Liver (tissue), 9 donors: Measurements from ENCODE around the gene SETBP1. TPM values are rescaled to one million over a fixed set of nuclear protein-coding genes. Genes with fewer than 3 reads are reported as not detected.

ENCODE experiments used
- DNase-seq: peaks from one replicate; pipeline ENCODE4 v3.0.0-alpha.2; 2017; ENCODE audit warnings: low spot score
- H3K27ac ChIP-seq, 2 donors: one replicate each; pipeline ENCODE4 v1.7.0; 2013; ENCODE audit warnings: inconsistent platforms in 2 of 2, low read length in 2 of 2, control low read depth in 1 of 2, low read depth in 1 of 2, mild to moderate bottlenecking in 1 of 2
- H3K27me3 ChIP-seq, 4 donors: one replicate each; pipeline versions ENCODE4 v1.6.1 to v1.7.0; 2013; ENCODE audit warnings: low read length in 3 of 4, inconsistent platforms in 1 of 4, mild to moderate bottlenecking in 1 of 4, moderate library complexity in 1 of 4; ENCODE audit not compliant: control insufficient read depth in 4 of 4, insufficient read depth in 4 of 4
- H3K36me3 ChIP-seq, 4 donors: one replicate each; pipeline versions ENCODE4 v1.6.1 to v1.7.0; 2013; ENCODE audit warnings: low read length in 3 of 4, mild to moderate bottlenecking in 3 of 4, low read depth in 1 of 4, moderate library complexity in 1 of 4; ENCODE audit not compliant: control insufficient read depth in 4 of 4, insufficient read depth in 3 of 4
- H3K4me1 ChIP-seq, 4 donors: one replicate each; pipeline versions ENCODE4 v1.6.1 to v1.7.0; 2013; ENCODE audit warnings: low read length in 3 of 4, mild to moderate bottlenecking in 3 of 4, moderate library complexity in 1 of 4; ENCODE audit not compliant: control insufficient read depth in 4 of 4, insufficient read depth in 4 of 4
- H3K4me3 ChIP-seq, 3 donors: one replicate each; pipeline versions ENCODE4 v1.6.1 to v1.7.0; 2013; ENCODE audit warnings: low read length in 3 of 3, control low read depth in 1 of 3, low read depth in 1 of 3, mild to moderate bottlenecking in 1 of 3
- H3K9ac ChIP-seq, 2 donors: one replicate each; pipeline ENCODE4 v1.7.0; 2013; ENCODE audit warnings: low read length in 2 of 2, mild to moderate bottlenecking in 2 of 2, moderate library complexity in 2 of 2, control low read depth in 1 of 2, low read depth in 1 of 2
- H3K9me3 ChIP-seq, 4 donors: one replicate each; pipeline versions ENCODE4 v1.6.1 to v1.7.0; 2013; ENCODE audit warnings: low read length in 3 of 4; ENCODE audit not compliant: control insufficient read depth in 4 of 4
- FOXA1 ChIP-seq: IDR thresholded peaks from 2 replicates; pipeline ENCODE4 v1.6.1; 2016; ENCODE audit warnings: antibody characterized with exemption
- HNF4A ChIP-seq, 2 donors: conservative IDR thresholded peaks; 2 replicates each; pipeline ENCODE4 v1.6.1; 2016; ENCODE audit warnings: antibody characterized with exemption in 2 of 2, mild to moderate bottlenecking in 2 of 2
- HNF4G ChIP-seq: IDR thresholded peaks from 2 replicates; pipeline ENCODE4 v1.6.1; 2016; ENCODE audit warnings: antibody characterized with exemption
- NR2F2 ChIP-seq: IDR thresholded peaks from 2 replicates; pipeline ENCODE4 v1.6.1; 2016; ENCODE audit warnings: antibody characterized with exemption
- RAD21 ChIP-seq, 2 donors: IDR thresholded peaks; 2 replicates each; pipeline ENCODE4 v1.6.1; 2016; ENCODE audit warnings: antibody characterized with exemption in 2 of 2, mild to moderate bottlenecking in 2 of 2
- REST ChIP-seq: IDR thresholded peaks from 2 replicates; pipeline ENCODE4 v1.6.1; 2016; ENCODE audit warnings: antibody characterized with exemption, mild to moderate bottlenecking
- RXRA ChIP-seq, 2 donors: IDR thresholded peaks; 2 replicates each; pipeline ENCODE4 v1.6.1; 2017 to 2018; ENCODE audit warnings: antibody characterized with exemption in 2 of 2, mild to moderate bottlenecking in 1 of 2
- SP1 ChIP-seq: IDR thresholded peaks from 2 replicates; pipeline ENCODE4 v1.6.1; 2018; ENCODE audit warnings: antibody characterized with exemption, mild to moderate bottlenecking
- TAF1 ChIP-seq: conservative IDR thresholded peaks from 2 replicates; pipeline ENCODE4 v1.6.1; 2016; ENCODE audit warnings: antibody characterized with exemption, mild to moderate bottlenecking
- ZBTB33 ChIP-seq: IDR thresholded peaks from 2 replicates; pipeline ENCODE4 v1.6.1; 2016; ENCODE audit warnings: antibody characterized with exemption
- WGBS: extraction: QIAGEN DNeasy Blood & Tissue Kit; methylation state at CpG from one replicate; pipeline ENCODE4 v1.1.7; 2013; 5-methylcytosine and 5-hydroxymethylcytosine counted together
- polyA plus RNA-seq, 2 donors: library from polyadenylated mRNA; stranded (reverse) in 1 of 2; unstranded in 1 of 2; fragments of 200-250 nt in 1 of 2; fragments of >200 nt in 1 of 2; fragmentation: Nextera tagmentation in 1 of 2; extraction: Ambion mirVana in 1 of 2; gene quantifications; one replicate each; pipeline versions ENCODE4 v1.2.1 to v1.2.3, GENCODE V29; 2013 to 2015
- total RNA-seq, 2 donors: library from RNA; depleted of rRNA; stranded (reverse); fragments of >200 nt; gene quantifications; one replicate each; pipeline ENCODE4 v1.2.3, GENCODE V29; 2014
- donor health status: healthy.
- donor health status: healthy.
- donor health status: healthy.
- donor health status: healthy.
- donor health status: healthy.

Gene SETBP1
- total and polyA plus RNA-seq, 4 donors: 2.5 to 15.8 (median 4.7) TPM

DNA sequence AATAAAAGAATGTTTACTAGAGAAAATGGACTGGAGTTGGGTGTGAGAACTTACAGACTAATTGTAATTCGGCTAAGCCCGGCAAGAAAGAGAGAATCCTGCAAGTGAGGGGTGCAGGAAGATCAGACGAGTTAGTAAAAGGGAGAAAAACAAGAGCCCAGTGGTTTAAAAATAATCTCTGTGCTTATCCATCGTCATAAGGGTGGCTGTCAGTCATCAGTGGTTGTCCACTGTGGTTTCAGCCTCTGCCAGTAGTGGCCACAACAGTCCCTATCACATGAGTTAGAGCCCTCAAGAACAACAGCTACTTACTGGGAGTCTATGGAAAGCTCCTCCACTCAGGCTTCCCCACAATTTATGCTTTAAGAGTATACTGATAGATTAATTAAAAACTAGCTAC is 239.8 kb downstream of the SETBP1 start:
- H3K27me3 ChIP-seq: no peaks in the 10 kb centered on the region
- H3K36me3 ChIP-seq: no peaks in the 10 kb centered on the region
- H3K27ac ChIP-seq: no peak overlapping the region
- no peaks in the 10 kb centered on the region for H3K9me3 ChIP-seq
- no peak overlapping the region for H3K9ac ChIP-seq
- no peak overlapping the region for H3K4me3 ChIP-seq
- 89% methylated on average over 4 of the region's 4 CpGs for WGBS
- no peak for TF ChIP-seq TAF1
- TF ChIP-seq HNF4A (conservative IDR thresholded peaks at IDR 0.05): no peak
- no peak for TF ChIP-seq RXRA (IDR thresholded peaks at IDR 0.05)
- TF ChIP-seq ZBTB33: no peak
- TF ChIP-seq NR2F2: no peak
- TF ChIP-seq SP1: no peak
- TF ChIP-seq RAD21 (IDR thresholded peaks at IDR 0.05): no peak
- no peak for DNase-seq
- peaks cover 18 to 30% (median 23%) of the 10 kb centered on the region in 4 donors for H3K4me1 ChIP-seq

DNA sequence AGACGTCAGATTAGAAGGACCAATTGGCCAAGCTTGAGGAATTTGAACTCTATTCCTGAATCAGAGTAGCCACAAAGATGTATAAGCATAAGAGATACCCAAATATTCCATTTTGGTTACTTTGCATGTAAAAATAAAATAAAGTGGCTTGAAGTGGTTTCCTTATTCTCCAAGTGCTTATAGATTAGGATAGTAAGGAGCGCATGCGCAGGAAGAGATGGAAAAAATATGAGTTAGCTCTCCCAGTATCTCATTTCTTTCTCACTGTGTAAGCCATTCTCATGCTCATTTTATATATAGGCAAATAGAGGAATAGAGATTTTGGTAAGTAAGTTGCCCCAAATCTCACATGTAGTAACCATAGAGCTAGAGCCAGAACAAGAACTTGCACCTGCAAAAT is 241.3 kb downstream of the SETBP1 start:
- WGBS: 99% methylated on average over 3 of the region's 3 CpGs
- H3K27me3 ChIP-seq: no peaks in the 10 kb centered on the region

More for the DNA sequence above, 241.3 kb downstream of the SETBP1 start:
- Histone ChIP-seq H3K27ac (no peak overlapping the region), H3K9me3 (no peaks in the 10 kb centered on the region), H3K4me3 (no peak overlapping the region), H3K36me3 (no peaks in the 10 kb centered on the region), H3K9ac (no peak overlapping the region), H3K4me1 (peaks cover 10 to 15% (median 15%) of the 10 kb centered on the region in 4 donors)
- no peak for DNase-seq
- no peak for TF ChIP-seq HNF4A (conservative IDR thresholded peaks at IDR 0.05)
- TF ChIP-seq FOXA1: no peak
- TF ChIP-seq HNF4G: no peak
- TF ChIP-seq ZBTB33: no peak
- TF ChIP-seq REST: no peak
